ENCODE measurements around the gene ZNF831. TPM values are rescaled to one million over a fixed set of nuclear protein-coding genes. Genes with fewer than 3 reads are reported as not detected.

Gene ZNF831
- total RNA-seq, 6 experiments from 2014 or later: 0.04 to 0.25 (median 0.07) TPM

DNA sequence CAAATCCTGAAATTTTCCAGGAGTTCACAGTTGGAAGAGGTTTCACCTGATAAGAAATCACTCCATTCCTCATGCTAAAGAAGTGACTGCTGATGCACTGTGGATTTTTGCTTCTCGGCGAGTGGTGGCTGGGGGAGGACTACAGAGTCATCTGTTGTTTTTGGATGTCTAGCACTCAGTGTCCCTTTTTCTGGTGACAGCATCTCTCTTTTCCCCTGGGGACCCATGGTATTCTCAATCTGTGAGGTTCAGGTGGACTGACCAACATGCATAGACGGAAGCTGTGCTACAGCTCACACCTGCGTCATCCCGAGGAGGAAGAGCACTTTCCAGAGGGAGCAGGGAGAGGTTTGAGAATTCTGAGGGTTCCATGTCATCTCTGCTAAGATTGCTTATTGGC, 42.7 kb upstream of the ZNF831 start:
- H3K27ac ChIP-seq: no peak overlapping the region
- no peaks in the 10 kb centered on the region for H3K4me1 ChIP-seq
- 90% methylated on average over 3 of the region's 5 CpGs for WGBS (ENCODE audit: insufficient coverage, low coverage, low lambda C conversion rate, missing lambda C conversion rate)
- no peaks in the 10 kb centered on the region for H3K27me3 ChIP-seq
- ATAC-seq (no peak), DNase-seq (no peak)
- H3K4me3 ChIP-seq: no peak overlapping the region
- intact Hi-C loops (cut with DNase I): no loop called here
- no peaks in the 10 kb centered on the region for H3K9me3 ChIP-seq
- TF ChIP-seq, protein P1, sequence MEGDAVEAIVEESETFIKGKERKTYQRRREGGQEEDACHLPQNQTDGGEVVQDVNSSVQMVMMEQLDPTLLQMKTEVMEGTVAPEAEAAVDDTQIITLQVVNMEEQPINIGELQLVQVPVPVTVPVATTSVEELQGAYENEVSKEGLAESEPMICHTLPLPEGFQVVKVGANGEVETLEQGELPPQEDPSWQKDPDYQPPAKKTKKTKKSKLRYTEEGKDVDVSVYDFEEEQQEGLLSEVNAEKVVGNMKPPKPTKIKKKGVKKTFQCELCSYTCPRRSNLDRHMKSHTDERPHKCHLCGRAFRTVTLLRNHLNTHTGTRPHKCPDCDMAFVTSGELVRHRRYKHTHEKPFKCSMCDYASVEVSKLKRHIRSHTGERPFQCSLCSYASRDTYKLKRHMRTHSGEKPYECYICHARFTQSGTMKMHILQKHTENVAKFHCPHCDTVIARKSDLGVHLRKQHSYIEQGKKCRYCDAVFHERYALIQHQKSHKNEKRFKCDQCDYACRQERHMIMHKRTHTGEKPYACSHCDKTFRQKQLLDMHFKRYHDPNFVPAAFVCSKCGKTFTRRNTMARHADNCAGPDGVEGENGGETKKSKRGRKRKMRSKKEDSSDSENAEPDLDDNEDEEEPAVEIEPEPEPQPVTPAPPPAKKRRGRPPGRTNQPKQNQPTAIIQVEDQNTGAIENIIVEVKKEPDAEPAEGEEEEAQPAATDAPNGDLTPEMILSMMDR (IDR thresholded peaks at IDR 0.05): no peak
- no peak for TF ChIP-seq POLR2A (IDR thresholded peaks at IDR 0.05)
- no peaks in the 10 kb centered on the region for H3K36me3 ChIP-seq

DNA sequence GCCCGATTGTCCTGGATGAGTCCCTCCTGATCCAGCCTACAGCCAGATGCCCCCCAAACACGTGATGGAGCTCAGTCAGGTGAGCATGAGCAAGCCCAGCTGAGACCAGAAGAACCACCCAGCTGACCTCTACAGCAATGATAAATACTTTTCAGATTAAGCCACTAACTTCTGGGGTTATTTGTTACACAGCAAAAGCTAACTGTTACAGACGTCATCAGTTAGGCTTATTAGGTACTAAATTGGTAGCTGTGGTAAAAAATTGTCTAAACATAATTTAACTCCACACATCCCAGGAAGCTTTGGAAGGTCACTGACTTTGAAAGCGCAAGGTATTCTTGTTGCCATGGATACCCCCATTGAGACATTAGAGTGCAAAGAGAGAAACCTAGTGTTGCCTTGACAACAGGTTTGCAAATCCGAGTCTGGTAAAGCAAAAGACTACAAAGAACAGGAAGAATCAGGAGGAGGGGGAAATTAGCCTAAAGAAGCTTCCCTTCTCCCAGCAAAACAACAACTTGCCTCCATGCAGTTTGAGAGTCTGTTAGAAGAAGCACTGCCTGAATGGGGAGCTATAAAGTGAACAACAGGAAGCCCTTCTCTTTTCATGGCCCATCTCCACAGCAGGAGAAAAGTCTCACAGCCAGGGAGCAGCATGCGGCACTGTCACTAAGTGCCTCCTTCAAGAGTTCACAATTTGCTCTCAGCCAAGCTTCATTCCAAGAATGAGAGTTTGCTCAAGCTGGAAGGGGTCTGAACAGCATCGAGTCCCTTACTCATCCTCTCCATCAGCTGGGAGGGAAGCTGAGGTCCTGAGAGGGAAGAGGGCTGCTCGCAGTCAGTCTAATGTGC, 41.7 kb upstream of the ZNF831 start:
- H3K4me1 ChIP-seq: no peaks in the 10 kb centered on the region
- no peak for ATAC-seq
- no peak for DNase-seq
- intact Hi-C loops (cut with DNase I): no loop called here
- WGBS (ENCODE audit: insufficient coverage, low coverage, low lambda C conversion rate, missing lambda C conversion rate): 37% methylated on average over 7 of the region's 8 CpGs
- TF ChIP-seq POLR2A (IDR thresholded peaks at IDR 0.05): no peak
- TF ChIP-seq, protein P1 (IDR thresholded peaks at IDR 0.05): no peak
- H3K36me3 ChIP-seq: no peaks in the 10 kb centered on the region
- no peaks in the 10 kb centered on the region for H3K27me3 ChIP-seq
- no peak overlapping the region for H3K4me3 ChIP-seq
- no peaks in the 10 kb centered on the region for H3K9me3 ChIP-seq
- H3K27ac ChIP-seq: no peak overlapping the region

DNA sequence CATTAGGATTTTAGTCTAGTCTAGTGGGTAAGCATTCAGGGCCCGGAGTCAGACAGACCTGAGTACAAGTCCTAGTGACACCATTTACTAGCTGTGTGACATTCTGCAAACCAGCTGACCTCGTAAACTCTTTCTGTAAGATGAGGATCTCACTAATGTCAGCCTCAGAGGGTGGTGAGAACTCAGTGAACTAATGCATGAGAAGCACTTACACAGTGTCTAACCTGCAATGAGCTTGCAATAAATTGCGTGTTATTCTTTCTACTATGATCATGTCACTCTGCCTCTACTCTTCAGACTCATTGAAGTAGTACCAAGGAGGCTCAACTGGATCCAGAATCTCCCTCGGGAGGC, 41.1 kb upstream of the ZNF831 start:
- Histone ChIP-seq H3K4me3 (no peak overlapping the region), H3K4me1 (no peaks in the 10 kb centered on the region), H3K27me3 (no peaks in the 10 kb centered on the region), H3K27ac (no peak overlapping the region), H3K36me3 (no peaks in the 10 kb centered on the region), H3K9me3 (no peaks in the 10 kb centered on the region)
- intact Hi-C loops (cut with DNase I): no loop called here
- DNase-seq: no peak
- 63% methylated on average over 4 of the region's 4 CpGs for WGBS (ENCODE audit: insufficient coverage, low coverage, low lambda C conversion rate, missing lambda C conversion rate)
- TF ChIP-seq POLR2A (IDR thresholded peaks at IDR 0.05): no peak
- TF ChIP-seq, protein P1 (IDR thresholded peaks at IDR 0.05): no peak
- ATAC-seq: no peak

DNA sequence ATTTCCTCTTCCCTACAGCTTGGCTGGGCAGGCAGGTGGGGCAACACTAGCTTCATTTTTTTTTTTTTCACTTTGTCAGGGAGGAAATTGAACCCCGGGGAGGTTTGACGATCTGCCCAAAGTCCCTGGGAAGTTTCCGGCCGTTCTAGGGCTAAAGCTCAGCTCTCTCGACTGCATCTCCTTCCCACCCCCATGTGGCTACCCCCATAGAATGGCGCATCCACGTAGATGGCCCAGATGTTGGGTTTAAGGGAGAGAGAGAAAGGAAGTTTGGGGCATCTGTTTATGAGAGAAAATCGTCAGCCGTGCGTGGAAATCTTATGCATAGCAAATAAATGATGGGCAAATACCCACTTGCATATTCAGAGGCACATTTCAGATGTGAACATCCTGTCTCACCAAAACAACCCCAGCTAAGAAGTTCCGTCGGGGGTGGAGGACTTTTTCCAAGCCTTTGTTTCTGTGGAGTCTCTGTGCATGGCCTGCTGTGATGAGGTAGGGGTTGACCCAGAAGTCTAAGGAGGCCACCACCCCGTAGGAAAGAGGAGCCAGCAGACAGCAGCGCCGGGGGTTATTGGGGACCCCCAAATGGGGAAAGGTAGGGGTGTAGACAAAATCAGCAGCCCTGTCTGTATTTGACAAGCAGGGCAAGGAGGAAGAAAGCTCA, 40.5 kb upstream of the ZNF831 start:
- intact Hi-C loops (cut with DNase I): no loop called here
- Histone ChIP-seq H3K27ac (no peak overlapping the region), H3K36me3 (no peaks in the 10 kb centered on the region), H3K9me3 (no peaks in the 10 kb centered on the region), H3K4me3 (no peak overlapping the region), H3K4me1 (no peaks in the 10 kb centered on the region), H3K27me3 (no peaks in the 10 kb centered on the region)
- WGBS (ENCODE audit: insufficient coverage, low coverage, low lambda C conversion rate, missing lambda C conversion rate): 44% methylated on average over 14 of the region's 15 CpGs
- TF ChIP-seq, protein P1 (IDR thresholded peaks at IDR 0.05): no peak
- no peak for TF ChIP-seq POLR2A (IDR thresholded peaks at IDR 0.05)
- no peak for DNase-seq
- ATAC-seq: no peak
